KG1 (cell line): ENCODE measurements around the gene CGNL1.

Experiments
- DNase-seq: peaks from one replicate; lab custom pipeline; 2025; lab: John Stamatoyannopoulos, UW

The CGNL1 gene

DNA sequence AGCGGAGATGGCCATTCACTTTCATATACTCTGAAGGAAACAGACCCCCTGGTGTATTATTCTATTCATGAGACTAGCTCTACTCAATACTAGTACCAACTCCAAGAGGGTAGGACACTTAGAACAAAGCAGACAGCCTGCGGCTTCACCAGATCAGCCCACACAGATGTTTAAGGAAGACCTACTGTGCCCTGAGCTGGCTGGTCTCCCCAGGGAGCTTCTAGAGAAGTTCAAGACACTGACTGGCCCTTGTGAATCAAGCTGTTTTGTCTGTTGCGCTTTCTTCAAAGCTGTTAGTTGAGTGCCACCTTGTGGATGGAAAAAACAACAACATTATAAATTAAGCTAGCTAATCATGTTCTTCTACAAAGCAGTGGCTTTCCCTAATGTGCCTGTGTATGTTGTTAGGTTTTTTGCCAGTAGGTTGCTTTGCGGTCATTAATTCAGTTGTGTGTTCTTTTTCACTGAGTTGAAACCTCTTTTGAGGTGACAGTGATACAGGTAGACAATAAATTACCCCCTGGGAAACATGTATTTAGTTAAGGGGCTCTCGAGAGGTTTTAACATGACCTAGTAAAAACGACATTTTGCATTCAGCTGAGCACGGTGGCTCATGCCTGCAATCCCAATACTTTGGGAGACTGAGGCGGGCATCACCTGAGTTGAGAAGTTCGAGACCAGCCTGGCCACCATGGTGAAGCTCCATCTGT lies 151.2 kb downstream of the CGNL1 start:
- DNase-seq = peak; percentile 34

DNA sequence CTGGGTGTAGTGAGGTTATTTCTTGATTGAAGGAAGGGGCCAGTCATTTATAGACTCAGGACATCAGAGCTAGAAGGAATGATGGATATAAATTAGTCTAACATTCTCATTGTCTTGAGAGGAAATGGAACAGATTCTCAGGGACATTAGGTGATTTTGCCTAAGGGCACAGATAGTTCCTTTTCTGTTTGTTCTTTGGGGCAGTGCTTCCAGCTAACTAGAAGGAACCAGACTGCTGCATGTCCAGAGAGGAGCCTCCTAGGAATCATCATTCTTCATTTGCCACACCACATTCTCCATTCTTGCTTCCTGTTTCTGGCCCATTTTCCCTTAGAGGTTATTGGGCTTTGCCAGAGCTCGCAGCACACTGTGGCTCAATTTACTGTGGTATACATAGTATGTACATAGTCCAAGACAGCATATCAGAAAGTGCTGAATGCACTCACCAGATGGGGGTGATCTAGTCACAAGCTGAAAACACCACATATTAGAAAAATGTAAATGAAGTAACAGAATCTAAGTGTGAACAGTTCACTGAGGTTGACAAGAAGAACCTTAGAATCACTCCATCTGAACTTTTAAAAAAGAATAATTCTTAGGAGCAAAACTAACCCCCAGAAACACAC lies 152.7 kb downstream of the CGNL1 start:
- no peak for DNase-seq

GRCh38 chr15:57529748-57530147 lies 153.4 kb downstream of the CGNL1 start:
- no peak for DNase-seq

GRCh38 chr15:57532731-57533447 lies 156.6 kb downstream of the CGNL1 start:
- DNase-seq = no peak

- no peak for DNase-seq
Observed at GRCh38 chr15:57533448-57533799, 157.1 kb downstream of the CGNL1 start.

DNA sequence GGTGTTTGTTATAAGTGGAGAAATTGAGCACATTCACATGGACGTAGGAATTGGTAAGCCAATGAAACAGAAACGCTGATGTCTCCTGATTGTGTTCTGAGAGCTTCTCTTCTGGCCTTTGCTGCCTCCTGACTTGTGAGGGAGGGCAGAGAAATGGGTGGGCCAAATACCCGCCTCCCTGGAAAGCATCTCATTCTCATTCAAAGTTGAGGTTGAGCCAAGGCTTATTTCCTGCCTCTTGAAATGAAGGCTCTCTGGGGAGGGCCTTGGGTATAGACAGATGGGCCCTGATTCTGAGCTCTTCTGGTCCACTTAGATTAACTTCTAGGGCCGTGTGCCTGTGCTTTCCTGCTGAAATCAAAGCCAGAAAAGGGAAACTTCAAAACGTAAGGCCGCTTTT lies 158.0 kb downstream of the CGNL1 start:
- DNase-seq = no peak

GRCh38 chr15:57537072-57537471 lies 160.8 kb downstream of the CGNL1 start:
- no peak for DNase-seq

GRCh38 chr15:57537488-57538264 lies 161.4 kb downstream of the CGNL1 start:
- DNase-seq = no peak

GRCh38 chr15:57538265-57538529 lies 161.9 kb downstream of the CGNL1 start:
- DNase-seq = no peak

DNA sequence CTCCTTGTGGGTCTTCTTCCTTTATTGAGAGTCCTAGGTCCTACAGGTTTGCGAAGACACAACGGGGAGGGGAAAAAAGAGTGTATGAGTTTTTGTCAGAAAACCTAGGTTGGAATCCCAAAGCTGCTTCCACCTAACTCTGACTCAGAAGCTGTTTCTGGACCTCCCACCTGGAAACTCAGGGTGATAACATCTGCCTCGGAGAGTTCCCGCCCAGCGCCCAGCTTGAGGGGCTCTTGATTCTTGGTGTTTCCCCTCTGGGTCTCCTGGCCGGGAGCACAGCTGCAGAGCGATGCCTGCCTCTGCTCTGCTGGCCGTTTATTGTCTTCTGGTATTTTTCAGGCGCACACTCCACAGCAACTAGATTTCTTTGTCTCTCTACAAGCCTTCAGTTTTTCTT lies 162.5 kb downstream of the CGNL1 start:
- no peak for DNase-seq

- DNase-seq = no peak
Observed at GRCh38 chr15:57540211-57540610, 163.9 kb downstream of the CGNL1 start.

DNA sequence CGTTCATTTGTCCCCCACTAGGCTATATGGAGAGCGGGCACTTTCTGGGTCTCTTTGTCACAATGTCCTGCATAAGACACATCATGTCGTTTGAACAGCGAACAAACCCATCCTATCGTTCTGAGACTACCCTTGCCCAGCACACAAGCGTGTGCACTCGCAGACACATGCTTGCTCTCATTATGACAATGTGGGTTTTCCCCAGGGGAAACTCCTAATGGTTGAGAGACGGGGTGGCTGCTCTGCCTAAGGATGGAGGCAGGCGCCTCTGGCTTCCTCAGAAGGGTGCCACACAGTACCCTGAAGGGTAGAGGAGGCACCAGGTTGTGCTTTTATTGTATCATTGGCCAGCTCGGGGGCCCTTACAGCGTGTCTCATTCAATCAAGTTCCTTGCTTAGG lies 164.4 kb downstream of the CGNL1 start:
- no peak for DNase-seq

DNA sequence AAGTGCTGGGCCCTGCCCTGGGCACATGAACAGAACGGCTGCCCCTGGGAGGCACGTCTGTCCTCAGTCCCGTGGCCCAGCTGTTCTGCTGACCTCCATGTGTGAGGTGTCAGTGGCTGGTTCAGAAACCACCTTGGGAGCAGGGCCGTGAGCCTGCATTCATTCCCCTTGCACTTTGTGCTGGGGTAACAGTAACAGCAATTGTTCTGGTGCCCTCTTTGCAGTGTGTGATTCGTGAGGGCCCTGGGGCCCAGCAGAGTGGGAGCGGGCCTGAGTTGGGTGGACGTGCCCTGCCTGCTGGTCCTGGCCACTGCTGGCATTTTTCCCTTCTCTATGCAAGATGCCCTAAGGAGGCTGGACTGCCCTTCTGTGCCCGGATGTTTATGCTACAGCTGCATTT lies 165.0 kb downstream of the CGNL1 start:
- DNase-seq = no peak

GRCh38 chr15:57541805-57542504 lies 165.7 kb downstream of the CGNL1 start:
- DNase-seq = no peak

DNA sequence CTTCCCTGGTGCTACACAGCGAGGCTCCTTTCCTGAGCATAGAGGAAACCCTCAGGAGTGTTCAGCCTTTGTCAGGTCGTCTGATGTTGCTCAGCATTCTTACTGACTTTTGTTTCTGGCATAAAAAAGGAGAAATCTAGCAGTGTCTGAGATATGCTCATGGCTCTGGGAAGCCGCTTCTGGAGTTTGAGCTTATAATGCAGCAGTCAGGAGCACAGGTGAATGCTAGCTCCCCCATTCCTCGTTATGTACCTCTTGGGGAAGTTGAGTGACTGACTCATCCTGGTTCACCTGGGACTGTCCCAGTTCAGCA lies 166.2 kb downstream of the CGNL1 start:
- no peak for DNase-seq

DNA sequence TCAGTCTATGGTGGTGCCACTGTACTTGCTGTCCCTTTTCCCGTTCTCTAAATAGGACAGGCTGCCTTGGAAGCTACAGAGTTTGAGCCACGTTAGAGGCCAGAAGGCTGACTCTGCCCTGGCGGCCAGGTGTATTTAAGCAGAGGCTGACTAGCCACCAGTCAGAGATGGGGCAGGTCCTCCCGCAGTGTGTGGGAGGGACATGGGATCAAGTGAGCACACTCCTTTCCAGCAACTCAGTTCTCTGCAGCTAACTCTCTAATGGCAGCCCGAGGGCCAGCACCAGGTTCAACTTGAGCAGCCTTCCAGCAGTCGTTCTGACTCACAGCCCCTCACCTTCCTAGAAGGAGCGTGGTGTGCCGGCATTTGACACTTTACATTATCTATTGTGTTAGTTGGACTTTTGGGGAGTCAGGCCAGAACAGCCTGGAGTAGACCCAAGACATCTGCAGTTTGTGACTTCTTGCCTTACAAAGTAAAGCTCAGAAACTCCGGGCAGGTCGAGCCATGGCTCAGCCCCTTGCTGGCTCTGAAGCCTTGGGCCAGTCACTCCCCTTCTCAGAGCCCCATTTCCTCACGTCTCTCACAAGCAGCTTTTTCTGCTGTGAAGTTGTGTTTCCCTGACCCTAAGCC lies 168.7 kb downstream of the CGNL1 start:
- DNase-seq = no peak

- DNase-seq = no peak
Observed at GRCh38 chr15:57545995-57546394, 169.7 kb downstream of the CGNL1 start.

DNA sequence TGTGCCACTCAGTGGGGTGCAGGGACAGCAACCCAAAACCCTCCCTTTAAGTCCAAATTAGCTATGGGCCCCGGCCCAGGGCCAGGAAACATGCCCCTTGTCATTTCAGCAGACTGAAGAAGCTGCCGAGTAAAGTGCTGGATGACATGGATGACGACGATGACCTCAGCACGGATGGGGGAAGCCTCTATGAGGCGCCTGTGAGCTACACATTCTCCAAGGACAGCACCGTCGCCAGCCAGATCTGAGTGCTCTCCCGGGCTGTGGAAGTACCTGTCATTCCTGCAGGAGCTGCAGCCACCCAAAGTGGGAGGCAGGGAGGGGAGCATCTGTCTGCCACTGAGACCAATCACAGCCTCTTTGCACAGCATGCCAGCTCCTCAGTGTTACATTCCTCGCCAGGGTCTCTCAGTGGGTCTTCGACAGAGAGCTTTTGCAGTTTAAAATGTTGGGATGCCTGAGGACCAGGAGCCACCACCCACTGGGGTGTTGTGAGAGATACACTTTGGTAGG lies 171.0 kb downstream of the CGNL1 start:
- DNase-seq = no peak

DNA sequence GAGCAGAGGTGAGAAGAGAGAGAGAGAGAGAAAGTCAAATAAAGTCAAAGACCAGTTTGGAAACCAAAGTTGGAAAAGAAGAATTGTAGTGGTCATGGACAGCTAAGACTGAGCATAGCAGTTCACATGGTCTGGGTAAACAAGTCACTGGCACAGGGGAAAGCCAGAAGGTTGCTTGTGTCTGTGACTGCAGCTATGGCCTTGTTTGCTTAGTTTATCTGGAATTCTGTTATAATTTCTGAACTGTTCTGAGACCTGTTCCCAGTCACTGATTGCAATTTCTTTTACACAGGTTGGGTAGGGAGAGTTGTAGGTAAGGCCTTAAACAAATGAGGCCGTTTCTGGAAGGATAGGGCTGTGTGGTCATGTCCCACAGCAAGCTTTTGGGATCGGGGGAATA lies 172.0 kb downstream of the CGNL1 start:
- no peak for DNase-seq

DNA sequence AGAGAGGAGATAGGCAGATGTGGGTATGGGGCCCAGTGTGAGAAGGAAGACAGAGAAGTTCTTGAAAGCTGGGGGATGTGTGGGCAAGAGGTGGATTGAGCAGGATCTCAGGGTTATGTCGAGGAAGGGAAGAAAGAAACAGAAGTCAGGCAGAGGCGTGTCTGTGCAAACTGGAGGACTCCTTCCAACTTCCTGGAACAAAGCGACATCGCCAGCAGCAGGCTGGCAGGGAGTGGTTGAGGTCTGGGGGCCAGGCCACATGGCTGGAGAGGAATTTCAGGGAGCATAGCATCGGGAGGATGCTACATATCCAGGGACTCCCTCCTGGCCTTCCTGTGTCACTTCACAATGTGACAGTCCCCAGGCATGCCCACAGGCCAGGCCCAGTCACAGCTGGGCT lies 172.5 kb downstream of the CGNL1 start:
- no peak for DNase-seq

DNA sequence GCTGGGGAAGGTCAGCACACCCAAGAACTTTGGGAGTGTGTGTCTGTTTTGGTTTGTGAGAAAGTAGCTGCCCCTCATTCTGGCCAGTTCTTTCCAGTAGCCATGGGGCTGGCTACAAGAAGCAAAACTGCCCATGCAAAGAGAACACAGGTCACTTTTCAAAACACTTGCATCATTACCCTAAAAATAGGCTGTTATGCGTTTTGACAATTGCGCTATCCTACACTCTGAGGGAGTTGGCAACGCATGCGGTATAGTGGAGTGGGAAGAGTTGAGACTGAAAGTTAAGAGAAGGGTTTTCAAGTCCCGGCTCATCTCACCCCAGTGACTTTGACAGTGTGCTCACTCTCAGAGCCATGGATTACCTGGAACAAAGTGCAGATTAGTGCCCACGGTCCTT lies 173.6 kb downstream of the CGNL1 start:
- DNase-seq = no peak

- DNase-seq = no peak
Observed at GRCh38 chr15:57550640-57551039, 174.3 kb downstream of the CGNL1 start.
